Left lung (tissue), 10 donors: ENCODE results near the gene ALG14. TPM values are rescaled to one million over a fixed set of nuclear protein-coding genes. Genes with fewer than 3 reads are reported as not detected.

Experiments
- ATAC-seq: fragments of 200-7000 bp; cut with Tn5 transposase; one replicate; pipeline ENCODE4 v1.9.1; 2020; ENCODE audit warnings: moderate library complexity
- DNase-seq, 4 donors: peaks; one replicate each; pipeline ENCODE4 v3.0.0-alpha.2; 2013 to 2020
- H3K27ac ChIP-seq, 2 donors: fragments of 200-600 bp; sonication (generic) in 1 of 2; one replicate each; pipeline versions ENCODE4 v1.5.0 to v1.8.0; 2020 to 2021
- H3K27me3 ChIP-seq, 2 donors: fragments of 200-600 bp; sonication (generic) in 1 of 2; one replicate each; pipeline versions ENCODE4 v1.5.0 to v1.8.0; 2020 to 2021
- H3K36me3 ChIP-seq, 2 donors: fragments of 200-600 bp; sonication (generic) in 1 of 2; one replicate each; pipeline versions ENCODE4 v1.5.0 to v1.8.0; 2020 to 2021
- H3K4me1 ChIP-seq, 2 donors: fragments of 200-600 bp; one replicate each; pipeline ENCODE4 v1.8.0; 2021
- H3K4me3 ChIP-seq, 2 donors: fragments of 200-600 bp; sonication (generic) in 1 of 2; one replicate each; pipeline versions ENCODE4 v1.5.0 to v1.8.0; 2020 to 2021; ENCODE audit warnings: mild to moderate bottlenecking in 1 of 2
- H3K9me3 ChIP-seq, 2 donors: fragments of 200-600 bp; sonication (generic) in 1 of 2; one replicate each; pipeline versions ENCODE4 v1.5.0 to v1.8.0; 2020 to 2021
- intact Hi-C, 2 donors: fragments of 100-400 bp; cut with DNase I; formaldehyde crosslinking; loops; one replicate each; pipeline versions ENCODE4 v1.11.2 to v1.14.2; 2022
- polyA plus RNA-seq, 6 donors: library from polyadenylated mRNA; unstranded; fragments of 120-200 nt; gene quantifications; one replicate each; pipeline ENCODE4 v1.2.1, GENCODE V29; 2013; ENCODE audit not compliant: insufficient read length in 6 of 6
- total RNA-seq, 2 donors: library from RNA; stranded (reverse); fragmentation: NEBNext Ultra II Directional; extraction: Animal tissue kit (Norgen Biotek cat#: 25700); gene quantifications; one replicate each; pipeline ENCODE4 v1.2.1, GENCODE V29; 2021
- TF ChIP-seq, protein P1 (sequence below), 2 donors: fragments of 200-600 bp; sonication (generic) in 1 of 2; IDR thresholded peaks; one replicate each; pipeline versions ENCODE4 v1.5.0 to v1.8.0; 2021; ENCODE audit warnings: antibody characterized with exemption in 2 of 2
- donor health status: DM: no; HTN: yes; CAD: no.
- donor health status: DM: no; HTN: no; CAD: no.

The ALG14 gene
- total and polyA plus RNA-seq, 8 donors, result 5.1 to 13.4 (median 10.1) TPM

GRCh38 chr1:95118067-95118499 is 45.3 kb upstream of the ALG14 start:
- Histone ChIP-seq H3K4me3 (peak overlapping the region; percentile 48 to 60), H3K36me3 (no peaks in the 10 kb centered on the region), H3K9me3 (no peaks in the 10 kb centered on the region), H3K27ac (peak overlapping the region; percentile 67 to 85), H3K4me1 (peaks cover 0 to 16% of the 10 kb centered on the region in 2 donors), H3K27me3 (peaks cover 0 to 67% of the 10 kb centered on the region in 2 donors)
- DNase-seq (peak in 2 of 4 donors; percentile 48 to 57), ATAC-seq (peak; percentile 39)
- intact Hi-C loops, result no loop called here
- TF ChIP-seq, protein P1, sequence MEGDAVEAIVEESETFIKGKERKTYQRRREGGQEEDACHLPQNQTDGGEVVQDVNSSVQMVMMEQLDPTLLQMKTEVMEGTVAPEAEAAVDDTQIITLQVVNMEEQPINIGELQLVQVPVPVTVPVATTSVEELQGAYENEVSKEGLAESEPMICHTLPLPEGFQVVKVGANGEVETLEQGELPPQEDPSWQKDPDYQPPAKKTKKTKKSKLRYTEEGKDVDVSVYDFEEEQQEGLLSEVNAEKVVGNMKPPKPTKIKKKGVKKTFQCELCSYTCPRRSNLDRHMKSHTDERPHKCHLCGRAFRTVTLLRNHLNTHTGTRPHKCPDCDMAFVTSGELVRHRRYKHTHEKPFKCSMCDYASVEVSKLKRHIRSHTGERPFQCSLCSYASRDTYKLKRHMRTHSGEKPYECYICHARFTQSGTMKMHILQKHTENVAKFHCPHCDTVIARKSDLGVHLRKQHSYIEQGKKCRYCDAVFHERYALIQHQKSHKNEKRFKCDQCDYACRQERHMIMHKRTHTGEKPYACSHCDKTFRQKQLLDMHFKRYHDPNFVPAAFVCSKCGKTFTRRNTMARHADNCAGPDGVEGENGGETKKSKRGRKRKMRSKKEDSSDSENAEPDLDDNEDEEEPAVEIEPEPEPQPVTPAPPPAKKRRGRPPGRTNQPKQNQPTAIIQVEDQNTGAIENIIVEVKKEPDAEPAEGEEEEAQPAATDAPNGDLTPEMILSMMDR (IDR thresholded peaks at IDR 0.05), result no peak

DNA sequence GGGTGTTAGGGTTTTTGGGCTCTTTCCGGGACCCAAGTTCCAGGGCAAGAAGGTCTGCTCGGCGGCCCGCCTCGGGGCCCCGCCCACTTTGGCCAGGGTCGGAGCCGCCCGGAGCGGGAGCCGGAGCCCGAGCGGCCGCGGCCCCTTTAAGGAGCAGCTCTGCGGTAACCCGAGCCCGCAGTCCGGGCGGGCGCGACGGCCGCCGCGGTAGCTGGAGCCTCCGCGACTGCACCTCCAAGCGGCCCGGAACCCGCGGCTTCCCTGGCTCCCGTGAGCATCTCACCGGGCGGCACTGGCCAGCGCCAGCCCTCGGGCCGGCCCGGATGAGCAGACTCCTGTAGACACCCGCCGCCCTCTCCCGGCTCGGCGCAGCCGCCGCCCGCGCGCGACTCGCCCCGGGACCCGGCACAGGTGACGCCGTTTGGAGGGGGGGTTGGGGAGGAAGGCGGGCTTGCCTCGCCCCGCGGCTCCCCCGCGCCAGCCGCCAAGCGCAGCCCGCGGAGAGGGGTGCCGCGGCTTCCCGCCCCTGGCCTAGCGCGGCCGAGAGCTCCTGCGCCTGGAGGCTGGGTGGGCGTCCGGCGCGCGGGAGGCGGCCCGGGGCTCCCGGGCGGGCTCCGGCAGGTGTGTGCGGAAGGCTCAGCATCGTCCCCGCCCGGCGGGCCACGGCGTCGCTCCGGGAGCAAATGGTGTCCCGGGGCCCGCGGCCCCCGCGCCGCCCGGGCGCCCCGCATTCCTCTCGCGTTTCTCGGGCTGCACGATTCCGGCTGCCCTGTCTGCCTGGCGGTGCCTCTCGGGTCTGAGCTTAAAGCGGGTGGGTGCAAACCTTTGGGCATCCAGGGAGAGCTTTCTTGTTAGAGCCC is 44.7 kb upstream of the ALG14 start, which contains the start of gene TLCD4:
TSS of gene TLCD4 (plus strand) at position 149 of the 860 bp plus-strand sequence. CDS start 26,547 bp downstream, outside the sequence.
- Histone ChIP-seq H3K36me3 (no peaks in the 10 kb centered on the region), H3K9me3 (no peaks in the 10 kb centered on the region), H3K27me3 (peaks cover 0 to 72% of the 10 kb centered on the region in 2 donors), H3K27ac (peak within 1 kb of the TSS; percentile 67 to 85), H3K4me3 (peak within 1 kb of the TSS; percentile 48 to 60), H3K4me1 (peaks cover 0 to 16% of the 10 kb centered on the region in 2 donors)
- intact Hi-C loops, result no loop called here
- ATAC-seq, result peak; percentile 93
- DNase-seq, result peak; percentile 46 to 93 (median 56)
- TF ChIP-seq, protein P1 (IDR thresholded peaks at IDR 0.05), result no peak

DNA sequence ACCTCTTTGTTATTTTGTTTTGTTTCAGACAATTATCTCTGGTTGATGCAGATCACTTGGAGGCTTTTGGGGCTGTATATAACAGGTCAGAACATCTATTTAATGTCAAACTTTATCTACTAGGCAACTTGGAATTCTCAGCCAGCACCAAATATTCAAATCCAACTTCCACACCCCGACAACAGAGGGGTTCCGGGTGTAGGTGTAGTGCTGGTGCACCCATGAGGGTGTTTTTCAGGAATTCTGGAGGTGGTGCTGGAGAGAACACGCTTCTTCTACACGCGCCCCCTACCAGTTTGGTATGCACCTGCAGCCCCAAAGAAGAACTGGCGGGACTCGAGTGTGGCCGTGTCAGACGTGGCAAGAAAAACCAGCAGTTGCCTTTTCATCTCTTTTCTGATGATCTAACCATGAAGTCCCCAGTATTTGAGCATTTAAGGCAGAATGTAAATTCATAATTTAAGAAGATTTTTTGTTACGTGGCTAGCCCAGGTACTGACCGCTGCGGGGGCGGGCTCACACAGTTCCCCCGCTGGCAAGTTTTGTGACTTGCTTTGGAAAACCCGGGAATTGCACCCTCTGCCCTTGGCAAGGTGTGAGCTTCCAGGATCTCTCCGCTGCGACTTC is 43.9 kb upstream of the ALG14 start:
- H3K4me3 ChIP-seq, result peak overlapping the region; percentile 48 to 60
- intact Hi-C loops, result no loop called here
- peak overlapping the region; percentile 67 to 85 for H3K27ac ChIP-seq
- no peaks in the 10 kb centered on the region for H3K36me3 ChIP-seq
- TF ChIP-seq, protein P1 (IDR thresholded peaks at IDR 0.05), result peak; percentile 37 to 53
- H3K4me1 ChIP-seq, result peaks cover 0 to 16% of the 10 kb centered on the region in 2 donors
- peaks cover 0 to 72% of the 10 kb centered on the region in 2 donors for H3K27me3 ChIP-seq
- ATAC-seq (peak; percentile 84), DNase-seq (peak; percentile 24 to 65 (median 55))
- no peaks in the 10 kb centered on the region for H3K9me3 ChIP-seq

- Histone ChIP-seq H3K9me3 (no peaks in the 10 kb centered on the region), H3K4me3 (no peak overlapping the region), H3K27ac (no peak overlapping the region), H3K36me3 (no peaks in the 10 kb centered on the region), H3K27me3 (peaks cover 0 to 68% of the 10 kb centered on the region in 2 donors), H3K4me1 (peaks cover 0 to 16% of the 10 kb centered on the region in 2 donors)
- ATAC-seq (peak; percentile 13), DNase-seq (no peak)
- TF ChIP-seq, protein P1 (IDR thresholded peaks at IDR 0.05), result no peak
- intact Hi-C loops, result no loop called here
Measured at GRCh38 chr1:95115708-95116137, 43.0 kb upstream of the ALG14 start.

- DNase-seq, result no peak
Measured at GRCh38 chr1:95113684-95114083, 40.9 kb upstream of the ALG14 start.

More at GRCh38 chr1:95113684-95114083, 40.9 kb upstream of the ALG14 start:
- peaks cover 0 to 16% of the 10 kb centered on the region in 2 donors for H3K4me1 ChIP-seq
- no peak for ATAC-seq
- H3K9me3 ChIP-seq, result no peaks in the 10 kb centered on the region
- TF ChIP-seq, protein P1 (IDR thresholded peaks at IDR 0.05), result no peak
- intact Hi-C loops, result no loop called here
- no peaks in the 10 kb centered on the region for H3K36me3 ChIP-seq
- H3K27me3 ChIP-seq, result peaks cover 0 to 56% of the 10 kb centered on the region in 2 donors
- H3K27ac ChIP-seq, result no peak overlapping the region
- H3K4me3 ChIP-seq, result no peak overlapping the region
